CD4-positive, alpha-beta T cell treated with Interleukin-6 for 4 hours (primary cell): ENCODE results near the gene KIF18A.
"Not testable (repeated sequence)": the region's sequence is repeated elsewhere in the genome, so short reads cannot be mapped to it uniquely, and the experiment has no call there.

Source experiments
- DNase-seq: peaks from one replicate; pipeline ENCODE4 v3.0.0-alpha.2; 2020; ENCODE audit warnings: mixed read lengths

The KIF18A gene

DNA sequence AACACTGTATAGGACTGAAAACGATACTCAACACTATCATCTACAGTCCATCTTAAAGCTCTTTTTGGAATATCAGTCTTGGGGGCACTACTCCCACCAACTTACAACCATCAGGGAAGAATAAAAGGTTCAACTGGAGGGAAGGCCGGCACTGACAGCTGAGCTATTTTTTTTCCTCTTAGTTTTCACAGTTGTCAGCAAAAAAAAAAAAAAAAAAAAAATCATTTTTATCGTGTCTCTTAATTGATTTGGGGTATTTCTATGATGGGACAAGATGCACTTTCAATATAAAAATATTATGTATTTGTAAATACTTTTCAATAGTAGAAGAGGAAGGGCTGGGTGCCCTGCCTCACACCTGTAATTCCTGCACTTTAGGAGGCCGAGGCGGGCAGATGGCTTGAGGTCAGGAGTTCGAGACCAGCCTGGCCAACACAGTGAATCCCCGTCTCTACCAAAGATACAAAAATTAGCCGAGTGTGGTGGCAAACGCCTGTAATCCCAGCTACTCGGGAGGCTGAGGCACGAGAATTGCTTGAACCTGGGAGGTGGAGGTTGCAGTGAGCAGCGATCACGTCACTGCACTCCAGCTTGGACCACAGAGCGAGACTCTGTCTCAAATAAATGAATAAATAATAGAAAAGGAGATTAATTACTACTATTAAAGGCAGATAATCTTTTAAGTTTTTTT, 1.5 kb downstream of the KIF18A start:
- no peak for DNase-seq

DNA sequence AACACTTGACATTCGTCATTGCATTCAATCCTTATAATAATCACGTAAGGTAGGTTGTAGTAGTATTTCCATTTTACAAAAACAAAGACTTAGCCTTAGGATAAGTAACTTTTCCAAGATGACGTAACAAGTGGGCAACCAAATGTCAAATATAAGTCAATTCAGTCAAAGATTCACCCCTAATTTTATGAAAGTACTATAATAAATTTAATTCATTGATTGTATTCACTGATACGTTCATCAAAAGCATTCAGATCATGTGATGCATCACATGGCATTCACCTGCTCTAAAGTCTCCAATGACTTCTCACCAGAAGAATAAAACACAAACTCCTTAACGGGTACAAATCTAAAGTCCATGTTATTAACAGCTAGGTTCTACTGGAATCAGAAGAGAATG, 2.1 kb downstream of the KIF18A start:
- DNase-seq, result no peak

DNA sequence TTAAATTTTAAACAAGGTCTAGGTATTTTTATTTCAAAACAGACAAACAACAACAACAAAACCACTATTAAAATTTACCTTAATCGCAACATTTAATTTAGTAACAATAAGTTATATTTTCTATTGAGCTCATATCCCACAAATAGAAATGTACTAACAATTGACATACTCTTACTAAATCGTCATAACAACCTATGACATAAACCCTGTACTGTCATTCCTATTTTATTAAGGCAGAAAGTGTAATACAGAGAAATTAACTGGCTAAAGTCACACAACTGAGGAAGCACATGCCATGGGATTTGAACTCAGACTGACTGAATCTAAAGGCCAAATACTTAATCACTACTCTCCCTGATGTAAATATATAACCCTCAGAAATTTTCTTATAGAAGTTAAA, 3.0 kb downstream of the KIF18A start:
- DNase-seq, result no peak

DNA sequence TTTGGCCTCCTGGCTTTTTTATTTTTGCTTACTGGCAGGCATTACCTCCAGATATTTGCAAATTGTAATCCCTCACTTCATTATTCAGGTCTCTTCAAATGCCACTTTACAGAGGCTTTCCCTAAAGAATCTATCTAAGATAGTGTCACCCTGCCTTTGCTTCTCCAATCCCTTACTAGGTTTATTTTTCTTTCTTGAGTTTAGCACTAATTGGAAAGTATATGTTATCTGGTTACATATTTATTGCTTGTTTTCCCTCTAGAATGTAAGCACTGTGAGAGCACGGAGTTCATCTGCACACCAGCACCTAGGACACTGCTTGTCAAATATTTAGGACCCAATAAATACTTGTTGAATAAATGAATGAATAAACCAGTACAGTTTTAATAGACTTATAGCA, 3.5 kb downstream of the KIF18A start:
- DNase-seq, result no peak

DNA sequence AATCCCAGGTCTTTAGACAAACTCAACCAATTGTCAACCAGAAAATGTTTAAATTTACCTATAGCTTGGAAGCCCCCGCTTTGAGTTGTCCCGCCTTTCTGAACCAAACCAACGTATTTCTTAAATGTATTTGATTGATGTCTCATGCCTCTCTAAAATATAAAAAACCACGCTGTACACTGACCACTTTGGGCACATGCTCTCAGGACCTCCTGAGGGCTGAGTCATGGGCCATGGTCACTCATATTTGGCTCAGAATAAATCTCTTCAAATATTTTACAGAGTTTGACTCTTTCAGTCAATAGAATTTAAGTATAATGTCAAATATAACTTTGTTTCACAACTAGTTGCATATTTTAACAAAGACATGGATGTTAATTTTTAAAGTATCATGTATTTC, 5.7 kb downstream of the KIF18A start:
- not testable (repeated sequence) for DNase-seq

DNA sequence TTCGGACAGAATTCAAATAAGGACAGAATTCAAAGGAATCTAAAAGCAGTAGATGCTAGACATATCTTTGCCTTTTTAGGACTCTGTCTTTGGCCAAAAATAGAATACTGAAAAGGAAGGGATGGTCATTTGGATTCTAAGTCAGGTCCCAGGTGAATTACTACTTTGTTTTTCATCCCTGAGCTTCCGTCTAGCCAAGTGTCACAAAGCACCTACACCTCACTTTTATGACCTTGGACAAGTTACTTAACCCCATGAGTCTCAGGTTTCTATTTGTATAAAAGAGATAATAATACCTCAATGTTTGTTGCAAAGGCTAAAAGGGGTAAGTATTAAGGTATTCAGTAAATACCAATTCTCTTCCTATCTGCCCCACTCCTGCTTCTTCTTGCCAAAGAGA, 7.3 kb downstream of the KIF18A start:
- DNase-seq, result no peak

DNA sequence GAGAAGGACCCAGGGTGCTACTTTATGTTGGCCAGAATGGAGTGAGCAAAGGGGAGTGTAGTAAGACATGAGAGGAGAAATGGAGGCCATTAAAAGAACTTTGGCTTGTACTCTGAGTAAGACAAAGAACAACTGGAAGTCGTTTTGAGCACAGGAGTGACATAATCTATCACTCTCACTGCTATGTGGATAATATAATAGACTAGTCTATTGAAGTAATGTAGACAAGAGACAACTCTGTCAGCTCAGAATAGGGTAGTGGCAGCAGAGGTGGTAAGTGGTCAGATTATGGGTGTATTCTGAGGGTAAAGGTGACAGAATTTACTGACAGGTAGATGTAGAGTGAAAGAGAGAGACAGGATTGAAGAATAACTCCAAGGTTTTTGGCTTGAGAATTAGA, 8.2 kb downstream of the KIF18A start:
- DNase-seq, result no peak

DNA sequence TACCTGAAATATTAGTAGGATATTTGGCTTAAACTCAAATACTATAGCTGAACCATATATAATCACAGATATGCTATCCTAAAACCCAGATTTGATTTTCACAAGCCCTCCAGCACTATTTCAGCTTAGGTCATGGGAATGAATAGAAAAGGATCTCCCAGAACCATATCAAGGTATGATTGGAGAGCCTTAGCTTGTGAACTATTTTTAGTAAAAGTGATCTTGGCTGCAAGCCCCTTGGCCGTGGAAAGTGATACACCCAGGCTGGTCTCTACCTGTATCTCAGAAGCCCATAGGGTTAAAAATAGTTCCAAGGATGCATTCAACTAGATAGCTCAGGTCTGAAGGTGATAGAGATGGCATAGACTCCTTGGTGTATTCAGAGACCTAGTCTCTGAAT, 9.7 kb downstream of the KIF18A start:
- DNase-seq, result no peak

DNA sequence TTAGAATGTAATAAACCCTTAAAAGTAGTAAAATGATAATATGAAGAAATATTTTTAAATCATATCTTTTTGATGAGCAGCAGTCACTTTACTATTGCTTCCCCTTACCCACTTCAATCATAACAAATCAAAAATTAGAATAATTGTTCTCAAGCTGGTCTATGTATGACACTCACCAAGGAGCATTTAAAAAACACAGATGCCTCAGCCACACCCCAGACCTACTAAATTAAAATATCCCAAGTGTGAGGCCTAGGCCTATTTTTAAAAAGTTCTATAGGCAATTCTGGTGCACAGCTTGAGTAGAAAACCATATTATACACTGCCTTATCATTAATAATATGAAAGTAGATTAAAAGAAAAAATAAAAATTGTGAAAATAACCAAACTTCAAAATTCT, 15.2 kb downstream of the KIF18A start:
- no peak for DNase-seq

DNA sequence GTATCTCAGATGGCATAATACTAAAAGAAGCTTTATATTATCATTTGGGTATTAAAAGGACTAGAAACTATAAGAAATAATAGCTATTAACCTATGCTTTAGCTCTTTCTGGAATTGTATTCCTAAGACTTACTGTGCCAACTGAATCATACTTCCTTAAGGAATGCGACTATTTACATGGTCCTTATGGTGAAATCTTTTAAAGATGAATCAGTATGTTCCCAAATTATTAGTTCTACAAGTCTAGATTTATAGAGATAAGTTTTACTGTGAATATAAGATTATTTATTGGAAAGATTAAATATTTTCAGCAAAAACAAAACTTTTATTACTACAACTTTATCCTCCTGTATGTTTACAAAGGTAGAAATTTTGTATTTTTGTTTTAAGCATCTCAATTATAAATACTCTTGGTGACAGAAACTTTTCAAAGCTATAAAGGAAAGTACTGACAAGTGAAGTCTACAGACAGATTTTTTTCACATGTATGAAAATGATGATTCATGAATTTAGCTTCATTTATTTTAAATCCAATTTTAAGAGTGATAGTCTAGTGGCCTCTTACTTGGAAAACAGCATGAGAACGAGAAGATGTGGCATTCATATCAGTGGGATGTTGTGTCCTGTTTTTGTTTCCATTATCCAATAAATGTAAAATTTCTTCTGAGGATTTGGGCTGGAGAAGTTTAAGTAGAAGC, 17.8 kb downstream of the KIF18A start:
- DNase-seq, result no peak

DNA sequence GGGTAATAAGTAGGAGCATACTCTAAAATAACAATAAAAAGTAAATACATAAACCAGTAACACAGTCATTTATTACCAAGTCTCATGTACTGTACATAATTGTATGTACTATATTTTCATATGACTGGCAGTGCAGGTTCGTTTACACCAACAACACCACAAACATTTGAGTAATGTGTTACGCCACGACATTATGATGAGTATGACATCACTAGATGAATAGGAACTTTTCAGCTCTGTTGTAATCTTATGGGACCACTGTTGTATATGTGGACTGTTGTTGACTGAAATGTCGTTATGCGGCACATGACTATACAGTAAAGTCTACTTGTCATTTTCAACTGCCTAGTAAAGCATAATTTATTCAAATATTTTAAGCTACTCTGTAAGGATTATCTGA, 18.6 kb downstream of the KIF18A start:
- no peak for DNase-seq

DNA sequence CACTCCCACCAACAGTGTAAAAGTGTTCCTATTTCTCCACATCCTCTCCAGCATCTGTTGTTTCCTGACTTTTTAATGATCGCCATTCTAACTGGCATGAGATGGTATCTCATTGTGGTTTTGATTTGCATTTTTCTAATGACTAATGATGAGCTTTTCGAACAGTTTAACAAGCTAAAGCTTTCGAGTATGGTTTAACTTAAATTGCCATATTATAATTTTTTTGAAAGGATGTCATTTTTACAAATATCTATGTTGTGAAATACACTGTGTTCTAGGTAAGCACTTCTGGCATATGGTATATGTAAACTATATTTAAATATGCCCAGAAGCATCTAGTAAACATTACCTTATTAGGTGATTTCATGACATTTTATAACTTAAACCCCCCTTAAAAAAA, 20.3 kb downstream of the KIF18A start:
- DNase-seq, result not testable (repeated sequence)

DNA sequence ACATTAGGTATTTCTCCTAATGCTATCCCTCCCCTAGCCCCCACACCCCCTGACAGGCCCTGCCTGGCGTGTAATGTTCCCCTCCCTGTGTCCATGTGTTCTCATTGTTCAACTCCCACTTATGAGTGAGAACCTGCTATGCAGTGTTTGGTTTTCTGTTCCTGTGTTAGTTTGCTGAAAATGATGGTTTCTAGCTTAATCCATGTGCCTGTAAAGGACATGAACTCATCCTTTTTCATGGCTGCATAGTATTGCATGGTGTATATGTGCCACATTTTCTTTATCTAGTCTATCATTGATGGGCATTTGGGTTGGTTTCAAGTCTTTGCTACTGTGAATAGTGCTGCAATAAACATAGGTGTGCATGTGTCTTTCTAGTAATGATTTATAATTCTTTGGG, 20.8 kb downstream of the KIF18A start:
- not testable (repeated sequence) for DNase-seq

DNA sequence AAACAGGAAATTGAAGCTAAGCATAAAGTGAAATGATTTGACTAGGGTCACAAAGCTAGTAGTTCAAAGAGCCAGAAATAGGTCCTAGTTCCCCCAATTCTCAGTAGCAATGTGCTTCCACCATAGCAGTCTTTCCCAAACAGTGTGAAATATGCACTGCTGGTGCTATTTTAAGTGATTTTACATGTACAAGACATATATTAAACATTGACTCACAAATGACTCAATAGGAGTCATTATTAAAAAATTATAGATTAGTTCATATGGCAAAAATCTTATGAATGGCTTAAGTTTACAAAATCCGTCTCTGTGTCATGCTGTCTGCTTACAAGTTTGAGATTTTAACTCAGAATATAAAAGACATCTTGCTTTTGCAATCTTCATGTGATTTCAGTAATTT, 21.4 kb downstream of the KIF18A start:
- DNase-seq, result no peak

DNA sequence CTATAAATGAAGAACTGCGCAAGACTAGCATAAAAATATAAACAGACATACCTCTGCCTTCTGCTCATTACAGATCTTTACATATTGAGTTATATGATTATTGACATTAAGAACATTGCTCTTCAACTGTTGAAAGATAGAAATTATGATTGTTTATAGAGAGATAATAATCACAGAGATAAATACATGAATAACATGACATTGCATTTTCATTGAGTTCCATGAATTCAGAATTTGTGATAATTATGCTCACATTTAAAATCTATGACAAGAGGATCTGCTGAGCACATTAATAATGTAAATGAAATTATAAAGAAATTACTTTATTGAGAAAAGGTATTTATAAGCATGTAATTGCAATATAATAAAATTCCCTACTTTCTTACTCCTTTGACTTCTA, 24.8 kb downstream of the KIF18A start:
- DNase-seq, result no peak

DNA sequence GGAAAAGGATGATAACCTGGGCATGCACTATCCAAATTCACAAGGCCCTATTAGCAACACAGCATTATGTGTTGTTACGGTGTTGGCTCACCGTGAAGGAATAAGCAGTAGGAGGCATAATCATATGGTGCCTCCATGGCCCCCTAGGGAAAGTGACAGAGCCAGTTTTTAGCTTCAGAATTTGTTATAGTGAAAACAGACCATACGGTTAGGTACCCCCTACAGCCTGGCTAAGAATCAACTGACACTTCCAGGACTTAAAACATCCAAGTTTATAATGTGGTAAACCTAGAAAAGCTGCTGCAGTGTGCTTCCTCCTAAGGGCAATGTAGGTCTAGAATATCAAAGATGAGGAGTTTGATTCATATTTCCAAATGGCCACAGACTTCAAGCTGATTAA, 30.4 kb downstream of the KIF18A start:
- no peak for DNase-seq

DNA sequence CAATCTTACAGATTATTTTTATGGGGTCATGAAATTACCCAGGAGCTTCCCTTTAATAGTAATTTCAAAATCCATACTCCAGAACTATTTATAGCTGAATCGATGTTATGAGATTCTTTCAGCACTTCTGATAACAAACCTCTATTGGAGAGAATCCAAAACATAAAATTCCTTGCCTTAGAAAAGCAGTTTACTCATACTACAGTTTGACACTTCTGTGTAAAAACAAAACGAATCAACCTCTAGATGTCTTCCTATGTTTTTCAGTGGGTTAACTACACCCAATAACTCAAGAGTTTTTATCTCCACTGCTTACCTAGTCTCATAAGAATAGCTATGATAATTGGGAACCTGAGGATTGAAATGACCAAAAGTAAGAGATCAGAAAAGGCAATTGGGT, 35.6 kb downstream of the KIF18A start:
- no peak for DNase-seq

DNA sequence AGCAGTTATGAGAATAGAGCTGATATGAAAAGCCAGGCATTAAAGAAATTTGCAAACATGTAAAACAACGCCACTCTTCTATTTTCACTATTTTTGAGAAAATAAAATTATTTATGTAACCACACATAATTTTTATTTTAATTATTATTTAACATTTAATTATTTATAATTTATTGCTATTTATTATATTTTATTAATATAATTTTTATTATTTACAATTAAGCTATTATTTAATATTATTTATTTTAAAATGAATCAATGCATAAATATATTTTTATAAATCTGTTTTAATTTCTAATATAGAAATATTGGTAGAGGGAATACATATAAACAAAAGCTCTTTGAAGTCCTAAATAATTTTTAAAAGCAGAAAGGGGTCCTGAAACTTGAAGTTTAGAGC, 36.7 kb downstream of the KIF18A start:
- DNase-seq, result no peak

DNA sequence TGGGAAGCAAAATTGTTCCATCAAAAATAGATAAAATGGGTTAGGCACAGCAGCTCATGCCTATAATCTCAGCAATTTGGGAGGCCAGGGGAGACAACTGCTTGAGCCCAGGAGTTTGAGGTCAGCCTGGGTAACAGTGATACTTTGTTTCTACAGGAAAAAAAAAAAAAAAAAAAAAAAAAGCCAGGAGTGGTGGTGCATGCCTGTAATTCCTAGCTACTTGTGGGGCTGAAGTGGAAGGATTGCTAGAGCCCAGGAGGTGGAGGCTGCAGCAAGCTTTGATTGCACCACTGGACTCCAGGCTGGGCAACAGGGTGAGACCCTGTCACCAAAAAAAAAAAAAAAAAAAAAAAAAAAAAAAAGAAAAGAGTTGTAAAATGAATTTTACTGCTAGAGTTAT, 49.6 kb downstream of the KIF18A start:
- no peak for DNase-seq

DNA sequence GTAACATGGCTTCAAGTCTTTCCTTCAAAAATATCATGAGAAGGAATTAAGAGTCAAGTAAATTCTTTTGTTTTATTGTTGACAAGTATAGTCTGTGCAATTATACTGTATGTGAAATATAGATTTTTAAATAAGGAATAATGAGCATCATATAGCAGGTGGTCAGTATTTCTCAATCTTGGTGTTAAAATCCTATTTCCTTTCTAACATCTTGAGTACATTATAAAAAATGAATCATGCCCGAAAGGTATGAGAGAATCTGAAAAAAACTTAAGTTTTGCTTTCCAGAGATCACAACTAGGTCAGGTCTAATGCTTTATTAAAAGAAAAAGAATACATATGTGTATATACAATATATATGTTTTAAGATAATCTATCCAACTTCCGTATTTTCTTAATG, 53.1 kb downstream of the KIF18A start:
- no peak for DNase-seq

DNA sequence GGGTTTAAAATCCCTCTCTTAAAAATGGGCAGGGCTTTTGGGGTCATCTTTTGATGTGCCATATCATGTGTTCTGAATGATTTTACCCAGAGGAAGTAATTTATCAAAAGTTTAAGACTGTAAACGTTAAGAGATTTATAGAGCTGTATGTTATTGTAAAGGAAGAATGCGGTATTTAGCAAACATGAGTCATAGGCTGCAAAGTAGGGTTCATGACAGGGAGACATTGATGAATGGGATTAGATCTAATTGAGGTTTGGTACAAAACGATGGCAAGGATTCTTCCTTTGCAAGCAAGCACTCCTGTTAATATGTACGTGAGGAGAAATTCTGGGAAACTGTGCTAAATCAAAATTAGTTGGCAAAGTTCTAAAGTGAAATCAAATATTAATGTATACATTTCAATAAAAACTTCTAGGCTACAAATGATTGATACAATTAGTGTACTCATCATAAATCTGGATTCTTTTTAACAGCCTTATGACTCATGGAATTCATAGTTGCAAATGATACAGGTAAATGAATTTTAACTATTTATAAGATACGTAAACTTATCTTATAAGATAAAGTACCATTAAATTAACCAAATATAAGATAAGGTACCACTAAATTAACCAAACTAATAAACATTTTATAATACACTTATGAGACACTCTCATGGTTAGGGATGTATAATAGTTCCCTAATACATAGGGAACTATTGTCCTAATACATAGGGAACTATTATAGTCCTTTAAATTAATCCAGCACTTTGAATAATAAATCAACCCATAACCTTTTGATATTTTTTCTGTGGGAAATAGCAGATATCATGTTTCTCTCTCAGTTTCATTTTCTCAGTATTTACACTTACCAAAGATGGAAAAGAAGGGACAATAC, 58.4 kb downstream of the KIF18A start:
- DNase-seq, result no peak

DNA sequence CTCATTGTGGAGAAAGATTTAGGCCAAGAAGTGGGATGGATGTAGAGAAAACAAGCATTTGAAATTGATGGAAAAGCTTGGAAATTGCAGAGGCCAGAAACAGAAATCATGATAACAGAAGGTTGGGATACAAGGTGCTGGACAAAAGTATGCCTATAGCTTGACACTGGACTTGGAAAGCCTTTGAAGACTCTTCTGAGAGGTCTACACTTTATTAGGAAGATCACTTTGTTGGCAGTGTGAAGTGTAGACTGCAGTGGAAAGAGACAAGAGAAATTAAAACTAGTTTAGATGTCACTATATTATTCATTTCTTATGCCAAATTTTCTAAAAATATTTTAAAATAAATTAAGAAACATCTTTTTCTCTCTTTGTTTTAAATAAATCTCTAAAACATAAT, 59.1 kb downstream of the KIF18A start:
- DNase-seq, result no peak

DNA sequence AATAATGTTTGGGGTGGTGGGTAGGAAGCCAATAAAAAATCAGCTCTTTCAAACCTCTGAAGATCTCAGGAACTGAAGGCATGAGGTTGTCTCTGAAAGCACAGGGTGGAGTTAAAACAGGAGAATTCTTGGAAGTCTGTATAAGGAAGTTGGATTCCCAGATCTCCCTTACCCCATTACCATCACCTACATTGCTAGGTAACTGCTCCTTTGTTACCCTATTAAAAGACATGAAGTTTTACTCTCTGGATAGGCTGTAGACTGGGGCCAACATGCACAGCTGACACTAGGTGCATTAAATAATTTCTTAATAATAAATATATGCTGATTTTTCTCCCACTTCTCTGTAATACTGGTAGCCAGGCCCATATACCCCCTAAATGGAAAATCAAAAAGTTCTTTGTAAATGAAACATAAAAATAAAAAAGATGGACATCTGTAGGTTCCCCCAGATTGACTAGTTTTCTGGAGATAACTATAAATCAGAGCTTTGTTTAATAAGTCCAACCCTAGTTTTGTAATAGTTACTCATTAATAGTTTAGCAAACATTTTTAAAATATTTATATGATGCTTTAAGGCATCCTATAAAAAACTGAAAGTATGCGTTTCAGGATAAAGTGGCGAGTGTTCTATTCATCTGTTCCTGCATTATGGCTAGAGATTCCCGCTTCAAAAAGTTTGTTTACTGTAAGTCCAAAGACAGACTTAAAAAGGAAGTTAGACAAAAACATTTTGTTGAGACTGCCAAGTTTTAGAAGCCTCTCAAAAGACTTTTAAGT, 63.8 kb downstream of the KIF18A start:
- no peak for DNase-seq
